Upper lobe of left lung (tissue), 4 donors: ENCODE measurements around the gene CYP4V2.

Experiments
- POLR2A ChIP-seq, 4 donors: fragments of 450-650 bp; IDR thresholded peaks; one replicate each; pipeline ENCODE4 v1.5.1; 2016 to 2017; ENCODE audit warnings: antibody characterized with exemption in 4 of 4, mild to moderate bottlenecking in 2 of 4
- POLR2AphosphoS5 ChIP-seq, 2 donors: sonication (generic); formaldehyde crosslinking; IDR thresholded peaks; one replicate each; pipeline ENCODE4 v1.5.1; 2017; ENCODE audit warnings: antibody characterized with exemption in 2 of 2
- TF ChIP-seq, protein P1 (sequence below), 6 experiments: fragments of 450-650 bp in 4 of 6; fragments of 200-600 bp in 2 of 6; sonication (generic) in 2 of 6; IDR thresholded peaks; one replicate each; pipeline ENCODE4 v1.5.1; 2016 to 2019; ENCODE audit warnings: antibody characterized with exemption in 6 of 6

DNA sequence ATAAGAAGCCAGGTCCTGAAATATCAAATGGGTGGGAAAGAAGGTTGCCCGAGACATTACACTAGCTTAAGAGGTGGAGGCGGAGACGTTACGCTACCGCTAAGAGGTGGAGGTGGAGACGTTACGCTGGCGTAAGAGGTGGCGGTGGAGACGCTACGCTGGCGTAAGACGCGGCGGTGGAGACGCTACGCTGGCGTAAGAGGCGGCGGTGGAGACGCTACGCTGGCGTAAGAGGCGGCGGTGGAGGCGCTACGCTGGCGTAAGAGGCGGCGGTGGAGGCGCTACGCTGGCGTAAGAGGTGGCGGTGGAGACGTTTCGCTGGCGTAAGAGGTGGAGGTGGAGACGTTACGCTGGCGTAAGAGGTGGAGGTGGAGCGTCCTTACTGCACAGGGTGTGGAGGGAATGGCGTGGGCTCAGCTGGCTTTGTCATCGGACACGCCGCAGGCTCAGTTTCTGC lies 12.8 kb downstream of the CYP4V2 start:
- TF ChIP-seq, protein P1, sequence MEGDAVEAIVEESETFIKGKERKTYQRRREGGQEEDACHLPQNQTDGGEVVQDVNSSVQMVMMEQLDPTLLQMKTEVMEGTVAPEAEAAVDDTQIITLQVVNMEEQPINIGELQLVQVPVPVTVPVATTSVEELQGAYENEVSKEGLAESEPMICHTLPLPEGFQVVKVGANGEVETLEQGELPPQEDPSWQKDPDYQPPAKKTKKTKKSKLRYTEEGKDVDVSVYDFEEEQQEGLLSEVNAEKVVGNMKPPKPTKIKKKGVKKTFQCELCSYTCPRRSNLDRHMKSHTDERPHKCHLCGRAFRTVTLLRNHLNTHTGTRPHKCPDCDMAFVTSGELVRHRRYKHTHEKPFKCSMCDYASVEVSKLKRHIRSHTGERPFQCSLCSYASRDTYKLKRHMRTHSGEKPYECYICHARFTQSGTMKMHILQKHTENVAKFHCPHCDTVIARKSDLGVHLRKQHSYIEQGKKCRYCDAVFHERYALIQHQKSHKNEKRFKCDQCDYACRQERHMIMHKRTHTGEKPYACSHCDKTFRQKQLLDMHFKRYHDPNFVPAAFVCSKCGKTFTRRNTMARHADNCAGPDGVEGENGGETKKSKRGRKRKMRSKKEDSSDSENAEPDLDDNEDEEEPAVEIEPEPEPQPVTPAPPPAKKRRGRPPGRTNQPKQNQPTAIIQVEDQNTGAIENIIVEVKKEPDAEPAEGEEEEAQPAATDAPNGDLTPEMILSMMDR (IDR thresholded peaks at IDR 0.05) = no peak
- TF ChIP-seq POLR2A (IDR thresholded peaks at IDR 0.05) (no peak), POLR2AphosphoS5 (IDR thresholded peaks at IDR 0.05) (no peak)
